A549 (cell line): ENCODE results near the gene CD209. TPM values are rescaled to one million over a fixed set of nuclear protein-coding genes. Genes with fewer than 3 reads are reported as not detected.
A peak's percentile ranks its signal among the peaks of the same experiment; 100 is the strongest.

ENCODE experiments used
- ATAC-seq, 2 experiments: fragments of 200-7000 bp in 1 of 2; fragments of >200 bp in 1 of 2; cut with Nextera tagmentation in 1 of 2; cut with Tn5 transposase in 1 of 2; 3 replicates each; pipeline versions ENCODE4 v1.8.0 to v1.9.1; 2018 to 2020; ENCODE audit warnings: mild to moderate bottlenecking in 1 of 2, moderate library complexity in 1 of 2
- CTCF ChIA-PET: fragments of 300-600 bp; sonication (Branson Sonifier 250); formaldehyde crosslinking; extraction: SDS; loops from one replicate; lab custom pipeline; 2021; ENCODE audit warnings: antibody characterized with exemption, inconsistent platforms; lab: Yijun Ruan, JAX
- POLR2A ChIA-PET: fragments of 350-600 bp; formaldehyde crosslinking; extraction: SDS; loops from one replicate; lab custom pipeline; 2021; ENCODE audit warnings: antibody characterized with exemption, inconsistent platforms; lab: Yijun Ruan, JAX
- DNase-seq, 2 experiments: peaks; one replicate each; pipeline versions ENCODE4 v3.0.0 to v3.0.0-alpha.2; 2011 to 2016; ENCODE audit warnings: low read depth in 1 of 2, low spot score in 1 of 2
- FAIRE-seq: peaks from 2 replicates; lab custom pipeline; 2011; peaks lifted over from hg19 to GRCh38; lab: Jason Lieb, UNC
- H3K27ac ChIP-seq, 2 experiments: fragments of >200 bp; sonication (Bioruptor Twin); formaldehyde crosslinking; 3 replicates each; pipeline ENCODE4 v1.5.1; 2016 to 2017
- H3K4me1 ChIP-seq: fragments of >200 bp; sonication (Bioruptor Twin); formaldehyde crosslinking; 3 replicates; pipeline ENCODE4 v1.6.1; 2016
- H3K4me2 ChIP-seq: fragments of >200 bp; sonication (Bioruptor Twin); formaldehyde crosslinking; 3 replicates; pipeline ENCODE4 v1.6.1; 2016
- H3K4me3 ChIP-seq: fragments of >200 bp; sonication (Bioruptor Twin); formaldehyde crosslinking; 3 replicates; pipeline ENCODE4 v1.5.1; 2016
- H3K9me3 ChIP-seq: fragments of >200 bp; sonication (Bioruptor Twin); formaldehyde crosslinking; 3 replicates; pipeline ENCODE4 v1.6.1; 2016
- ATOH8 ChIP-seq: fragments of 250-450 bp; sonication (Bioruptor Pico); IDR thresholded peaks from 2 replicates; pipeline ENCODE4 v1.5.0; 2020; ENCODE audit warnings: low read depth, mild to moderate bottlenecking, moderate library complexity
- BHLHE40 ChIP-seq: IDR thresholded peaks from 2 replicates; pipeline ENCODE4 v1.6.1; 2012; ENCODE audit warnings: low read depth, low read length, inconsistent platforms
- CBX8 ChIP-seq: fragments of 200-600 bp; sonication (generic); IDR thresholded peaks from 2 replicates; pipeline ENCODE4 v1.6.1; 2016
- CEBPB ChIP-seq, 2 experiments: fragments of >200 bp in 1 of 2; sonication (Bioruptor Twin) in 1 of 2; formaldehyde crosslinking in 1 of 2; IDR thresholded peaks; 2 replicates each; pipeline ENCODE4 v1.6.1; 2012 to 2016
- E2F6 ChIP-seq: IDR thresholded peaks from 2 replicates; pipeline ENCODE4 v1.6.1; 2012; ENCODE audit warnings: low read depth, borderline replicate concordance
- EHMT2 ChIP-seq: fragments of 200-600 bp; sonication (generic); IDR thresholded peaks from 2 replicates; pipeline ENCODE4 v1.6.1; 2016; ENCODE audit warnings: antibody characterized with exemption, low read depth, mild to moderate bottlenecking, moderate library complexity
- EP300 ChIP-seq, 2 experiments: fragments of >200 bp; sonication (Bioruptor Twin); formaldehyde crosslinking; IDR thresholded peaks; 2 replicates in 1 of 2; 3 replicates in 1 of 2; pipeline ENCODE4 v1.6.1; 2016 to 2017
- ESRRA ChIP-seq: fragments of 150-350 bp; IDR thresholded peaks from 2 replicates; pipeline ENCODE4 v1.6.1; 2014; ENCODE audit warnings: mild to moderate bottlenecking, low read length, borderline replicate concordance
- HMGXB4 ChIP-seq: fragments of 250-450 bp; sonication (Bioruptor Pico); IDR thresholded peaks from 2 replicates; pipeline ENCODE4 v1.5.0; 2021; ENCODE audit warnings: mild to moderate bottlenecking, moderate library complexity, borderline replicate concordance
- HOXA7 ChIP-seq: fragments of 250-450 bp; sonication (Bioruptor Pico); IDR thresholded peaks from 2 replicates; pipeline ENCODE4 v1.5.0; 2020; ENCODE audit warnings: mild to moderate bottlenecking, moderate library complexity
- HOXB13 ChIP-seq: fragments of 250-450 bp; sonication (Bioruptor Pico); IDR thresholded peaks from 2 replicates; pipeline ENCODE4 v1.5.0; 2020; ENCODE audit warnings: low read depth, mild to moderate bottlenecking, moderate library complexity
- KDM1A ChIP-seq: fragments of 200-600 bp; sonication (generic); IDR thresholded peaks from 2 replicates; pipeline ENCODE4 v1.6.1; 2016; ENCODE audit warnings: low read depth, mild to moderate bottlenecking
- MAFK ChIP-seq: fragments of 450-650 bp; IDR thresholded peaks from 2 replicates; pipeline ENCODE4 v1.6.1; 2014; ENCODE audit not compliant: partially characterized antibody
- MAX ChIP-seq: IDR thresholded peaks from 2 replicates; pipeline ENCODE4 v1.6.1; 2012
- MYC ChIP-seq: IDR thresholded peaks from 2 replicates; pipeline ENCODE4 v1.6.1; 2012; ENCODE audit warnings: mild to moderate bottlenecking, inconsistent platforms, low read length, improper control_type of control experiment, borderline replicate concordance
- NFE2L2 ChIP-seq: fragments of 150-350 bp; conservative IDR thresholded peaks from 2 replicates; pipeline ENCODE4 v1.6.1; 2014; ENCODE audit warnings: low read length
- NPAS2 ChIP-seq: fragments of 250-450 bp; sonication (Bioruptor Pico); IDR thresholded peaks from 2 replicates; pipeline ENCODE4 v1.8.0; 2022; ENCODE audit warnings: mild to moderate bottlenecking, moderate library complexity, borderline replicate concordance
- POLR2A ChIP-seq: IDR thresholded peaks from 2 replicates; pipeline ENCODE4 v1.6.1; 2012; ENCODE audit warnings: mild to moderate bottlenecking, low read length
- RARB ChIP-seq: fragments of 250-450 bp; sonication (Bioruptor Pico); IDR thresholded peaks from 2 replicates; pipeline ENCODE4 v1.8.0; 2021; ENCODE audit warnings: mild to moderate bottlenecking, moderate library complexity
- RCOR1 ChIP-seq: fragments of 150-350 bp; IDR thresholded peaks from 2 replicates; pipeline ENCODE4 v1.6.1; 2014; ENCODE audit warnings: antibody characterized with exemption, low read length, low read depth
- SMC3 ChIP-seq: fragments of >200 bp; sonication (Bioruptor Twin); formaldehyde crosslinking; IDR thresholded peaks from 3 replicates; pipeline ENCODE4 v1.6.1; 2018; ENCODE audit warnings: inconsistent platforms
- TFCP2L1 ChIP-seq: fragments of 250-450 bp; sonication (Bioruptor Pico); IDR thresholded peaks from 2 replicates; pipeline ENCODE4 v1.5.0; 2021; ENCODE audit warnings: mild to moderate bottlenecking
- ZC3H11A ChIP-seq: fragments of 450-650 bp; IDR thresholded peaks from 2 replicates; pipeline ENCODE4 v1.6.1; 2014; ENCODE audit warnings: antibody characterized with exemption, mild to moderate bottlenecking
- ZSCAN20 ChIP-seq: fragments of 250-450 bp; sonication (Bioruptor Pico); IDR thresholded peaks from 2 replicates; pipeline ENCODE4 v1.8.0; 2022; ENCODE audit warnings: mild to moderate bottlenecking, moderate library complexity
- WGBS: methylation state at CpG from one replicate; pipeline ENCODE4 v1.1.6; 2017; ENCODE audit errors: missing lambda C conversion rate; 5-methylcytosine and 5-hydroxymethylcytosine counted together
- polyA plus RNA-seq, 4 experiments: library from polyadenylated mRNA; depleted of rRNA in 3 of 4; stranded (reverse); fragments of >200 nt; fragmentation: RNase III in 1 of 4; extraction: RNeasy Plus Mini Kit Qiagen cat#74134 plus additional on column Dnase treatment in 1 of 4; gene quantifications; 2 replicates in 3 of 4; 3 replicates in 1 of 4; pipeline ENCODE4 v1.2.3, GENCODE V29; 2011 to 2017

The CD209 gene
- polyA plus RNA-seq, 2 of the 4 experiments (the other 2 are of a cell fraction) = not detected

- no peak for TF ChIP-seq E2F6
- TF ChIP-seq MAFK = peak; percentile 62
- TF ChIP-seq CEBPB (IDR thresholded peaks at IDR 0.05) = peak; percentile 54 to 65; a peak in 3 of 4 replicates
- H3K4me2 ChIP-seq = peak overlapping the region; percentile 31; the same call in 1 of the 3 replicates
- no peak overlapping the region for H3K4me3 ChIP-seq
- CTCF ChIA-PET = no interaction called here
- peaks cover 7% of the 10 kb centered on the region; the same call in 2 of the 3 replicates for H3K4me1 ChIP-seq
- ATAC-seq (peak; percentile 50 to 62; a peak in 5 of 6 replicates), FAIRE-seq (no peak), DNase-seq (peak; percentile 25 to 28)
- H3K9me3 ChIP-seq = 0 out of 3 replicates have a peak, but pooled peaks cover 4% of the 10 kb centered on the region
- POLR2A ChIA-PET = no interaction called here
- H3K27ac ChIP-seq = no peak overlapping the region
- 2% methylated on average over 8 of the region's 8 CpGs for WGBS
These were observed 36.7 kb upstream of the CD209 start for GRCh38 chr19:7783991-7784423.

GRCh38 chr19:7781157-7781556 is 33.8 kb upstream of the CD209 start:
- no peak for FAIRE-seq
- TF ChIP-seq TFCP2L1 = no peak
- TF ChIP-seq BHLHE40 = no peak
- TF ChIP-seq EP300 (IDR thresholded peaks at IDR 0.05) = no peak
- no peak for TF ChIP-seq MAX
- no peak for TF ChIP-seq RARB
- no peak for TF ChIP-seq EHMT2
- no peak for ATAC-seq
- 0 out of 3 replicates have a peak, but pooled peaks cover 4% of the 10 kb centered on the region for H3K9me3 ChIP-seq
- peaks cover 7% of the 10 kb centered on the region; the same call in 2 of the 3 replicates for H3K4me1 ChIP-seq
- ChIA-PET POLR2A (no interaction called here), CTCF (interaction anchor here (0.5 to 1.5 kb wide), 3 partner anchors 43 to 213 kb away, joined by 3 to 4 read pairs (median 3); no protein-coding TSS in a partner anchor)
- WGBS = 14% methylated on average over 12 of the region's 12 CpGs
- H3K27ac ChIP-seq = no peak overlapping the region
- peak in 1 of 2 experiments; percentile 8 for DNase-seq
- no peak overlapping the region for H3K4me2 ChIP-seq
- H3K4me3 ChIP-seq = no peak overlapping the region

- H3K9me3 ChIP-seq = 0 out of 3 replicates have a peak, but pooled peaks cover 1% of the 10 kb centered on the region
- no peak overlapping the region for H3K27ac ChIP-seq
- CTCF ChIA-PET = interaction anchor here (0.6 to 1.3 kb wide), 3 partner anchors 16 to 26 kb away, joined by 3 read pairs; no protein-coding TSS in a partner anchor
- ATAC-seq (no peak), DNase-seq (no peak), FAIRE-seq (no peak)
- no peak overlapping the region for H3K4me3 ChIP-seq
- peaks cover 7% of the 10 kb centered on the region; the same call in 2 of the 3 replicates for H3K4me1 ChIP-seq
- POLR2A ChIA-PET = no interaction called here
- H3K4me2 ChIP-seq = no peak overlapping the region
- TF ChIP-seq HOXA7 (no peak), POLR2A (no peak), NFE2L2 (no peak), CBX8 (no peak), ZSCAN20 (CRISPR knock-in tag) (no peak), TFCP2L1 (no peak), ATOH8 (no peak), KDM1A (no peak), ZC3H11A (no peak), HMGXB4 (no peak), MAFK (no peak), CEBPB (IDR thresholded peaks at IDR 0.05) (no peak), HOXB13 (CRISPR knock-in tag) (no peak), ESRRA (no peak), NPAS2 (CRISPR knock-in tag) (no peak), RCOR1 (no peak), SMC3 (no peak), MYC (no peak)
- TF ChIP-seq, all 56 proteins: peak for 0
- WGBS = 44% methylated on average over 25 of the region's 26 CpGs
These were observed 32.5 kb upstream of the CD209 start for GRCh38 chr19:7779631-7780486.
